ENCODE results near the gene UGT1A5.

The UGT1A5 gene

GRCh38 chr2:233712611-233713261 is at the start of gene UGT1A5:
UGT1A5 (plus strand) TSS chr2:233712907; CDS start chr2:233712992, 85 bp downstream.
- TF ChIP-seq CTCF (IDR thresholded peaks at IDR 0.05; ENCODE audit: control extremely low read depth, extremely low read depth, low read depth, missing control alignments): no peak
- DNase-seq (ENCODE audit: extremely low spot score): no peak
- CTCF ChIA-PET: interaction anchor here (1.2 to 2.5 kb wide), 5 partner anchors 9 to 309 kb away, joined by 3 to 25 read pairs (median 6); no protein-coding TSS in a partner anchor
- POLR2A ChIA-PET: no interaction called here

- ChIA-PET CTCF (no interaction called here), POLR2A (no interaction called here)
- DNase-seq (ENCODE audit: extremely low spot score): no peak
- TF ChIP-seq CTCF (IDR thresholded peaks at IDR 0.05; ENCODE audit: control extremely low read depth, extremely low read depth, low read depth, missing control alignments): no peak
Observed at GRCh38 chr2:233663911-233664310, 48.8 kb upstream of the UGT1A5 start.

- no peak for DNase-seq (ENCODE audit: extremely low spot score)
- no peak for TF ChIP-seq CTCF (IDR thresholded peaks at IDR 0.05; ENCODE audit: control extremely low read depth, extremely low read depth, low read depth, missing control alignments)
- ChIA-PET POLR2A (no interaction called here), CTCF (no interaction called here)
Observed at GRCh38 chr2:233668605-233669260, 44.0 kb upstream of the UGT1A5 start.

GRCh38 chr2:233671290-233672161 is 41.2 kb upstream of the UGT1A5 start, which contains the start of gene UGT1A9:
UGT1A9 (plus strand) TSS chr2:233671898; CDS start chr2:233671935, 37 bp downstream.
- ChIA-PET POLR2A (no interaction called here), CTCF (interaction anchor here (1.1 kb wide), 1 partner anchor 8 kb away, joined by 4 read pairs; no protein-coding TSS in a partner anchor)
- DNase-seq (ENCODE audit: extremely low spot score): no peak
- TF ChIP-seq CTCF (IDR thresholded peaks at IDR 0.05; ENCODE audit: control extremely low read depth, extremely low read depth, low read depth, missing control alignments): no peak

- no peak for TF ChIP-seq CTCF (IDR thresholded peaks at IDR 0.05; ENCODE audit: control extremely low read depth, extremely low read depth, low read depth, missing control alignments)
- ChIA-PET POLR2A (no interaction called here), CTCF (no interaction called here)
- no peak for DNase-seq (ENCODE audit: extremely low spot score)
Observed at GRCh38 chr2:233672886-233673285, 39.8 kb upstream of the UGT1A5 start.

- TF ChIP-seq CTCF (IDR thresholded peaks at IDR 0.05; ENCODE audit: control extremely low read depth, extremely low read depth, low read depth, missing control alignments): no peak
- DNase-seq (ENCODE audit: extremely low spot score): no peak
- ChIA-PET POLR2A (no interaction called here), CTCF (no interaction called here)
Observed at GRCh38 chr2:233673896-233674295, 38.8 kb upstream of the UGT1A5 start.
